BE2C (cell line): Measurements from ENCODE around the gene NARF.

Source experiments
- DNase-seq: peaks from one replicate; pipeline ENCODE4 v3.0.0-alpha.2; 2020
- H3K27me3 ChIP-seq: fragments of 250-450 bp; sonication (Bioruptor Pico); 2 replicates; pipeline ENCODE4 v1.5.1; 2020; ENCODE audit warnings: mild to moderate bottlenecking
- H3K36me3 ChIP-seq: fragments of 250-450 bp; sonication (Bioruptor Pico); 2 replicates; pipeline ENCODE4 v1.5.1; 2020; ENCODE audit warnings: mild to moderate bottlenecking
- H3K4me1 ChIP-seq: fragments of 250-450 bp; sonication (Bioruptor Pico); 2 replicates; pipeline ENCODE4 v1.5.1; 2020
- H3K4me3 ChIP-seq: 2 replicates; pipeline ENCODE4 v1.5.1; 2011; ENCODE audit warnings: low read depth, low read length
- H3K9me3 ChIP-seq: fragments of 250-450 bp; sonication (Bioruptor Pico); 2 replicates; pipeline ENCODE4 v1.5.1; 2020
- CTCF ChIP-seq: IDR thresholded peaks from 2 replicates; pipeline ENCODE4 v1.5.1; 2012; ENCODE audit warnings: mild to moderate bottlenecking, low read depth, low read length

NARF gene

GRCh38 chr17:82443465-82444283 is 14.9 kb upstream of the NARF start:
- Histone ChIP-seq H3K4me3 (no peak overlapping the region), H3K36me3 (no peaks in the 10 kb centered on the region; the same call in none of the 2 replicates), H3K9me3 (no peaks in the 10 kb centered on the region), H3K27me3 (no peaks in the 10 kb centered on the region), H3K4me1 (peaks cover 10% of the 10 kb centered on the region)
- no peak for TF ChIP-seq CTCF
- no peak for DNase-seq

- H3K4me3 ChIP-seq, result no peak overlapping the region
- no peaks in the 10 kb centered on the region for H3K9me3 ChIP-seq
- H3K4me1 ChIP-seq, result peaks cover 10% of the 10 kb centered on the region
- no peak for TF ChIP-seq CTCF
- H3K27me3 ChIP-seq, result no peaks in the 10 kb centered on the region
- no peaks in the 10 kb centered on the region; the same call in none of the 2 replicates for H3K36me3 ChIP-seq
- no peak for DNase-seq
Observed at GRCh38 chr17:82444284-82444893, 14.2 kb upstream of the NARF start.

GRCh38 chr17:82444941-82445521 is 13.5 kb upstream of the NARF start:
- Histone ChIP-seq H3K4me1 (peaks cover 10% of the 10 kb centered on the region), H3K27me3 (no peaks in the 10 kb centered on the region), H3K36me3 (no peaks in the 10 kb centered on the region; the same call in none of the 2 replicates), H3K9me3 (no peaks in the 10 kb centered on the region), H3K4me3 (no peak overlapping the region)
- no peak for TF ChIP-seq CTCF
- no peak for DNase-seq

DNA sequence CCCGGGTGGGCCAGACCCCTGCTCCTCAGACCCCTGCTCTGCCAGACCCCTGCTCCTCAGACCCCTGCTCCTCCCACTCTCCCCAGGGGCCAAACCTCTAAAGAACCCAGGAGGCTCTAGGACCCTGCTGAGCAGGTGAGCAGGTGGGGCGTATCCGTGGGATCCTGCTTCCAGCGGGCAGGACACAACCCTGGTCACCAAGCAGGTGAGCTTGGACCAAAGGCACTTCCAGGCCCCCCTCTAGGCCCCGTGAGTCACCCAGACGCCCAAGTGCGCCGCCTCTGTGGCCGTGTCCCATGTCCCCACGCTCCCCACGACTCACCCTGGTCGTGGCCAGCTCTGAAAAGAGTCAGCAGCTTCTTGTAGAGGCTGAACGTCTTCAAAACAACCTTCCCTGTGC is 13.0 kb upstream of the NARF start:
- Histone ChIP-seq H3K36me3 (no peaks in the 10 kb centered on the region; the same call in none of the 2 replicates), H3K4me1 (peaks cover 8% of the 10 kb centered on the region), H3K9me3 (no peaks in the 10 kb centered on the region), H3K27me3 (no peaks in the 10 kb centered on the region), H3K4me3 (no peak overlapping the region)
- no peak for TF ChIP-seq CTCF
- no peak for DNase-seq

DNA sequence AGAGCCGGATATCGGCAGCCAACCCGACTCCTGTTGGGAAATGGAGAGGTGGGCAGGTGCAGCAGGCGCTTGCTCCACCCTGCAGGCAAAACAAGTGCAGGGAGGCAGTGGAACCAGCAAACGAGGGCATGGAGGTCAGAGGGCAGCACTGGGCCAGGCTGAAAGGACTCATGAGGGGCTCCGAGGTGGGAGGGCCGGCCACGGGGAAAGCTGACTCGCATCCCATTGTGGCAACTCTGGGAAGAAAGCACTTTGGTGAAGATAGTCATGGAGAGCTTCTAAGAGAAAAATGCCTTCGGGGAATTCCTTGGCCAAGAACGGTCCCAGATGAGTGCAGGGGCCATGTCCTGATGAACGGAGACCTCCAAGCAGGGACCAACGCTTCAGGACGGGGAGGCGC is 12.4 kb upstream of the NARF start:
- no peaks in the 10 kb centered on the region for H3K9me3 ChIP-seq
- TF ChIP-seq CTCF, result no peak
- H3K4me3 ChIP-seq, result no peak overlapping the region
- DNase-seq, result no peak
- no peaks in the 10 kb centered on the region; the same call in none of the 2 replicates for H3K36me3 ChIP-seq
- peaks cover 3% of the 10 kb centered on the region; the same call in 1 of the 2 replicates for H3K4me1 ChIP-seq
- H3K27me3 ChIP-seq, result no peaks in the 10 kb centered on the region
